Hepatocyte (in vitro differentiated cells): Measurements from ENCODE around the gene KRT16. TPM values are rescaled to one million over a fixed set of nuclear protein-coding genes. Genes with fewer than 3 reads are reported as not detected.

ENCODE experiments used
- DNase-seq: peaks from one replicate; pipeline ENCODE4 v3.0.0-alpha.2; 2016; ENCODE audit warnings: low spot score
- H2AFZ ChIP-seq: fragments of 200-600 bp; sonication (generic); 2 replicates; pipeline ENCODE4 v1.6.0; 2016; ENCODE audit warnings: antibody characterized with exemption, mild to moderate bottlenecking
- H3K27ac ChIP-seq: fragments of 200-600 bp; sonication (generic); 2 replicates; pipeline ENCODE4 v1.5.1; 2016; ENCODE audit warnings: mild to moderate bottlenecking
- H3K27me3 ChIP-seq: fragments of 200-600 bp; sonication (generic); 2 replicates; pipeline ENCODE4 v1.6.1; 2016
- H3K36me3 ChIP-seq: fragments of 200-600 bp; sonication (generic); replicated peaks from 2 replicates; pipeline ENCODE4 v1.5.1; 2016; ENCODE audit warnings: low read depth; ENCODE audit not compliant: insufficient read depth
- H3K4me1 ChIP-seq: fragments of 200-600 bp; sonication (generic); 2 replicates; pipeline ENCODE4 v1.5.1; 2016; ENCODE audit warnings: mild to moderate bottlenecking, moderate library complexity; ENCODE audit not compliant: insufficient read depth
- H3K4me2 ChIP-seq: fragments of 200-600 bp; sonication (generic); 2 replicates; pipeline ENCODE4 v1.6.0; 2016
- H3K4me3 ChIP-seq: fragments of 200-600 bp; sonication (generic); 2 replicates; pipeline ENCODE4 v1.5.1; 2016; ENCODE audit warnings: mild to moderate bottlenecking
- H3K79me2 ChIP-seq: fragments of 200-600 bp; sonication (generic); 2 replicates; pipeline ENCODE4 v1.6.0; 2017; ENCODE audit warnings: mild to moderate bottlenecking
- H3K9me2 ChIP-seq: fragments of 200-600 bp; sonication (generic); replicated peaks from 2 replicates; pipeline ENCODE4 v1.6.0; 2017; ENCODE audit warnings: mild to moderate bottlenecking; ENCODE audit not compliant: insufficient read depth
- H3K9me3 ChIP-seq: fragments of 200-600 bp; sonication (generic); 2 replicates; pipeline ENCODE4 v1.5.1; 2016; ENCODE audit warnings: low read depth, mild to moderate bottlenecking
- H4K20me1 ChIP-seq: fragments of 200-600 bp; sonication (generic); 2 replicates; pipeline ENCODE4 v1.6.0; 2016; ENCODE audit warnings: mild to moderate bottlenecking; ENCODE audit not compliant: insufficient read depth, poor library complexity, severe bottlenecking
- EZH2 ChIP-seq: fragments of 200-600 bp; sonication (generic); IDR thresholded peaks from 2 replicates; pipeline ENCODE4 v1.6.1; 2016; ENCODE audit warnings: antibody characterized with exemption, mild to moderate bottlenecking, borderline replicate concordance
- EZH2phosphoT487 ChIP-seq: fragments of 200-600 bp; sonication (generic); IDR thresholded peaks from one replicate; pipeline ENCODE4 v1.6.1; 2018; ENCODE audit warnings: antibody characterized with exemption, mild to moderate bottlenecking, low read depth, moderate library complexity; ENCODE audit not compliant: unreplicated experiment, severe bottlenecking
- WGBS: methylation state at CpG from one replicate; pipeline ENCODE4 v1.1.6; 2016; ENCODE audit warnings: low lambda C conversion rate; ENCODE audit errors: missing lambda C conversion rate; 5-methylcytosine and 5-hydroxymethylcytosine counted together
- polyA plus RNA-seq: library from polyadenylated mRNA; unstranded; fragments of >200 nt; fragmentation: Nextera tagmentation; extraction: Ambion mirVana; gene quantifications from 2 replicates; pipeline ENCODE4 v1.2.1, GENCODE V29; 2016
- total RNA-seq: library from RNA; depleted of rRNA; stranded (reverse); fragments of >200 nt; gene quantifications from 2 replicates; pipeline ENCODE4 v1.2.3, GENCODE V29; 2014
- TF ChIP-seq, protein P1 (sequence below): fragments of 200-600 bp; sonication (generic); IDR thresholded peaks from 2 replicates; pipeline ENCODE4 v1.5.1; 2016; ENCODE audit warnings: antibody characterized with exemption, mild to moderate bottlenecking; ENCODE audit not compliant: poor library complexity

The KRT16 gene
- total and polyA plus RNA-seq, 2 experiments from 2014 or later = 0.90 to 2.5 TPM

DNA sequence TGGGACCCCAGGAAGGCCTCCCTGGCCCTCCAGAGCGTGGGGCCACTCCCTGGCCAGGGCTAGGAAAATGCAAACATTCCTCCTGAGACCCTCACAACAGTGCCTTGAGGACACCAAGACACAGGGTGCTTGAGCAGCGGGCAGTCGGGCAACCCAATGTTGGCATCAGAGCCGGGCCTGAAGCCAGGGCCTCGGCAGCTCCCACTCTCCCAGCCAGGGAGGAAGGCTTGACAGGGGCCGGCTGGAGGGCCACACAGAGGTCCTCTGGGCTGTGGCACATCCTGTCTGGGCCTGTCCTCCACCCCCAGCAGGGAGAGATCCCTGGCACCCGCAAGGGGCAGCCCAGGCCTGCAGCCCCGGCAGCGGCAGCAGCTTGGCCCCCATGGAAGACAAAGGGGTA, 24.1 kb upstream of the KRT16 start:
- WGBS = 94% methylated on average over 9 of the region's 9 CpGs
- H3K79me2 ChIP-seq = no peaks in the 10 kb centered on the region
- H2AFZ ChIP-seq = no peak overlapping the region
- no peaks in the 10 kb centered on the region for H3K36me3 ChIP-seq
- H3K27me3 ChIP-seq = no peaks in the 10 kb centered on the region
- TF ChIP-seq, protein P1, sequence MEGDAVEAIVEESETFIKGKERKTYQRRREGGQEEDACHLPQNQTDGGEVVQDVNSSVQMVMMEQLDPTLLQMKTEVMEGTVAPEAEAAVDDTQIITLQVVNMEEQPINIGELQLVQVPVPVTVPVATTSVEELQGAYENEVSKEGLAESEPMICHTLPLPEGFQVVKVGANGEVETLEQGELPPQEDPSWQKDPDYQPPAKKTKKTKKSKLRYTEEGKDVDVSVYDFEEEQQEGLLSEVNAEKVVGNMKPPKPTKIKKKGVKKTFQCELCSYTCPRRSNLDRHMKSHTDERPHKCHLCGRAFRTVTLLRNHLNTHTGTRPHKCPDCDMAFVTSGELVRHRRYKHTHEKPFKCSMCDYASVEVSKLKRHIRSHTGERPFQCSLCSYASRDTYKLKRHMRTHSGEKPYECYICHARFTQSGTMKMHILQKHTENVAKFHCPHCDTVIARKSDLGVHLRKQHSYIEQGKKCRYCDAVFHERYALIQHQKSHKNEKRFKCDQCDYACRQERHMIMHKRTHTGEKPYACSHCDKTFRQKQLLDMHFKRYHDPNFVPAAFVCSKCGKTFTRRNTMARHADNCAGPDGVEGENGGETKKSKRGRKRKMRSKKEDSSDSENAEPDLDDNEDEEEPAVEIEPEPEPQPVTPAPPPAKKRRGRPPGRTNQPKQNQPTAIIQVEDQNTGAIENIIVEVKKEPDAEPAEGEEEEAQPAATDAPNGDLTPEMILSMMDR = no peak
- H4K20me1 ChIP-seq = no peaks in the 10 kb centered on the region
- H3K4me2 ChIP-seq = no peak overlapping the region
- H3K27ac ChIP-seq = no peak overlapping the region
- no peaks in the 10 kb centered on the region for H3K9me3 ChIP-seq
- no peak overlapping the region for H3K4me3 ChIP-seq
- H3K9me2 ChIP-seq = no peaks in the 10 kb centered on the region
- H3K4me1 ChIP-seq = peaks cover 19% of the 10 kb centered on the region
- no peak for DNase-seq

DNA sequence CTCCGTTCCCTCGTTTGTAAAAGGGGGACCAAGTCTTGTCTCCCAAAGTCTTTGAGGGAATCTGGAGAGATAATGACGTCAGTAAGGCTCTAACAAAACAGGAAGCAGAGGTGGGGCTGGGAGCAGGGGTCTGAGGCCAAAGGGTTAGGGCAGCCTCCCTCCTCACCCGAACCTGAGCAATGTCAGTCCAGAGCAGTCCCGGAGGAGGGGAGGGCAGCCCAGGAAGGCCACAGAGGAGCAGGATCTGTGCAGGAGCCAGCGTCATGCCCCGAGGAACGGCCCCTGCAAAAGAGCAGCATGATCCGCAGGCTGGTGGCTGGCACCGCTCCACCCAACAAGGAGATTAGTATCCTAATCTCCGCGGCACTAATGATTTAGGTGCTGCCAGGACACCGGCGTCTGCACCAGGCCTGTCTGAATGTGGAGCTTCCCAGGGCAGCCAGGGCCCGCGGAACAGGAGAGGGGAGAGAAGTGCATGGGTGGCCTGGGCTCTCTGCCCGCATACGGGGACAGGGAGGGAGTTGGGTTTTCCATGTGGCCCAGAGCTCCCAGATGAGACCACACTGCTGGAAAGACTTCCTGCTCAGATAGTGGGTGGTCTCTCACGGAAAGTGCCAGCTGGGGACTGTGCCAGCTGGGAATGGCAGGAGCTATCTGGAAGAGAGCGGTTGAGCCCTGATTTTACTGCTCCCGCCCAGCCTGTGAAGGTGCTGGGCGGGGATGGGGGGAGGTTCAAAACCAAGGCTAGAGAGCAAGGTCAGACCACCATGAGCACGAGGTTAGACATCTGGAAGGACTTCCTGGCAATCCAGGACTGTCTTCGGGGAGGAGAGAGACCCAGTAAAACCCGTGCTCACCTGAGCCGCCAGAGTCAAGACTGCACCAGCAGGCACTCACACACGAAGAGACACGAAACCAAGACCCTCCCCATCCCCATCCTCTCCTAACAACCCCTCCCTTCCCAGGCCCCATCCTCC, 22.8 kb upstream of the KRT16 start:
- 60% methylated on average over 28 of the region's 28 CpGs for WGBS
- H3K4me1 ChIP-seq = peaks cover 19% of the 10 kb centered on the region
- H3K79me2 ChIP-seq = no peaks in the 10 kb centered on the region
- H3K4me3 ChIP-seq = no peak overlapping the region
- DNase-seq = peak; percentile 75
- no peaks in the 10 kb centered on the region for H3K27me3 ChIP-seq
- H3K9me2 ChIP-seq = no peaks in the 10 kb centered on the region
- no peaks in the 10 kb centered on the region for H3K9me3 ChIP-seq
- H4K20me1 ChIP-seq = no peaks in the 10 kb centered on the region
- TF ChIP-seq, protein P1 = no peak
- no peaks in the 10 kb centered on the region for H3K36me3 ChIP-seq
- H2AFZ ChIP-seq = no peak overlapping the region
- peak overlapping the region; percentile 12 for H3K4me2 ChIP-seq
- peak overlapping the region; percentile 80 for H3K27ac ChIP-seq

DNA sequence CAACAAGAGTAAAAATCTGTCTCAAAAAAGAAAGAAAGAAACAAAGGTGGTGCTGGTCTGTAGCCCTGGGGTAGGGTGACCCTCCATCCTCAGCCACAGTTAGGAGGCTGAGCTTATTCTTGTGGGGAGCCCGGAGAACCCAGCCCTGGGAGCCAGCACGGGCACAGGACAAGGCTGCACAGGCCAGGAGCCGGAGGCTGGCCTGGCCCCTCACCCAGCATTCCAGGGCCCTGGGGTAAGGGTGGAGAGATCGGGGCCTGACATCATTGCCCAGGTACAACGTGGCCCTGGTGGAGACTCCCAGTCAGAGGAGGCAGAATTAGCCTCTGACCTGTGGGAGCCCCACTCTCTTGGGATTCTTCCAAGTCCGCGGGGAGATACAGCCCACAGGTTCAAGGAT, 22.1 kb upstream of the KRT16 start:
- Histone ChIP-seq H3K4me2 (no peak overlapping the region), H3K9me2 (no peaks in the 10 kb centered on the region), H4K20me1 (no peaks in the 10 kb centered on the region), H3K27me3 (no peaks in the 10 kb centered on the region), H3K4me3 (no peak overlapping the region), H3K79me2 (no peaks in the 10 kb centered on the region), H2AFZ (no peak overlapping the region), H3K36me3 (no peaks in the 10 kb centered on the region), H3K9me3 (no peaks in the 10 kb centered on the region), H3K27ac (peak overlapping the region; percentile 80), H3K4me1 (peaks cover 19% of the 10 kb centered on the region)
- no peak for DNase-seq
- WGBS = 68% methylated on average over 7 of the region's 7 CpGs
- TF ChIP-seq EZH2phosphoT487 = no peak

DNA sequence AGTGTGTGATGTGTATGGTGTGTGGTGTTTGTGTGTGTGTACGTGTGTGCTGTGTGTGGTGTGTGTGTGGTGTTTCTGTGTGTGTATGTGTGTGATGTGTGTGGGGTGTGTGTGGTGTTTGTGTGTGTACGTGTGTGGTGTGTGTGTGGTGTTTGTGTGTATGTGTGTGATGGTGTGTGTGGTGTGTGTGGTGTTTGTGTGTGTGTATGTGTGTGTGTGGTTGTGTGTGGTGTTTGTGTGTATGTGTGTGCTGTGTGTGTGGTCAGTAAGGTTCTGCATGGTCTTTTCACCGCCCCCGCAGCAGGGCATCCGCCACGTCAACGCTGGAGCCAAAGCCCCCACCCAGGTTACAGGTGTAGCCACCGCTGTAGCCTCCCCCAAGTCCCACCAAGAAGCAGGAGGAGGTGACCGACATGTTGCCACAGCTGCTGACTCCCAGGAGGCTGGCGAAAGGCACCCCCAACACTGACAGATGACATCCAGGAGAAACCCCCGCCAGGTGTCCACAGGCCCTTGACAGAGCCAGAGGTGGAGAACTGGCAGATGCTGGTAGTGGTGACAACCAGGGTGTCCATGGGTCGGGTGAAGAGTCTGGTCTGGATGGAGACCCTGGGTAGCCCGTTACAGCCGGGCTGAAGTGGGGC, 21.1 kb upstream of the KRT16 start:
- TF ChIP-seq EZH2phosphoT487 (no peak), EZH2 (no peak)
- TF ChIP-seq, protein P1 = no peak
- H3K27me3 ChIP-seq = no peaks in the 10 kb centered on the region
- no peaks in the 10 kb centered on the region for H3K9me3 ChIP-seq
- no peaks in the 10 kb centered on the region for H3K9me2 ChIP-seq
- H3K79me2 ChIP-seq = no peaks in the 10 kb centered on the region
- H3K27ac ChIP-seq = peak overlapping the region; percentile 80
- no peaks in the 10 kb centered on the region for H3K36me3 ChIP-seq
- H3K4me3 ChIP-seq = no peak overlapping the region
- 95% methylated on average over 8 of the region's 14 CpGs for WGBS
- no peak overlapping the region for H3K4me2 ChIP-seq
- H4K20me1 ChIP-seq = no peaks in the 10 kb centered on the region
- DNase-seq = no peak
- peaks cover 19% of the 10 kb centered on the region for H3K4me1 ChIP-seq
- H2AFZ ChIP-seq = no peak overlapping the region
